Measurements from ENCODE around the gene ELMO1. TPM values are rescaled to one million over a fixed set of nuclear protein-coding genes. Genes with fewer than 3 reads are reported as not detected.

The ELMO1 gene
- total RNA-seq, 1 experiment from 2014 or later = not detected

DNA sequence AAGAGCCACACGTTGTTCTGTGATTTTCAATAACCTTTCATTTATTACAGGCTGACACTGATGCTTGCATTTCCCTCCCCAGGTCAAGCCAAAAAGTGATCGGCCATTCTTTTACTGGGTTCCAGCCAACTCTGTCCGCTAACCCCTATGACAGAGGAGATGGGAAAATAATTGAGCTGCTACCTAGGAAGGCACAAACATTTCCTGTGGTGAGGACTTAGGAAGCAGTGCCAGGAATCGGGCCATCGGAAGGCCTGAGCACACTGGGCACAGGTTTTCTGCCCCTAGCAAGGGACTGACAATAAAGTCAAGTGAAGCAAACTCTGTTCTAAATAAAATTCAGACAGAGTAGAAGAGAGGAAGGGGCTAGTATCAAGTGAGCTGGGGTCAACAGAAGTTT lies 411.4 kb downstream of the ELMO1 start:
- no peak for DNase-seq
- Histone ChIP-seq H3K9me3 (no peaks in the 10 kb centered on the region; the same call in 1 of the 2 replicates), H3K27me3 (no peaks in the 10 kb centered on the region), H3K36me3 (no peaks in the 10 kb centered on the region), H3K4me3 (no peak overlapping the region)

GRCh38 chr7:37035631-37036030 lies 413.0 kb downstream of the ELMO1 start:
- H3K4me3 ChIP-seq = no peak overlapping the region
- no peaks in the 10 kb centered on the region for H3K36me3 ChIP-seq
- DNase-seq = no peak
- no peaks in the 10 kb centered on the region for H3K27me3 ChIP-seq
- H3K9me3 ChIP-seq = no peaks in the 10 kb centered on the region; the same call in 1 of the 2 replicates

DNA sequence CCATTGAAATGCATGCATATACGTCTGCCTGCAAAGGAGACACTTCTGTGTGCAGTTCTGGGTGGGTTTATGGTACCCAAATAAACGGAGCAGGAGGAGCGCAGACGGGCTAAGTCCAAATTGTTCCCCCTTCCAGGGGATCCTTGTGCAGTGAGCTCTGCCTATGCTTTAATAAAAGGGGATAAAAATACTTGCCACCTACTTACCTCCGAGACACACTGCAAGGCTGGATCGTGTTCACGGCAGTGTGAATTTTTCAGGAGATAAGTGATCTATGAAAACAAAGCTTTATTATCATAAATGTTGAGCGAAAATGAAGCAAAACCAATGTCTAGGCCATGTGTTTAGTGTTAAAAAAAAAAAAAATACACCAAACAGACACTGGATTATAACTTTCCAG lies 415.5 kb downstream of the ELMO1 start:
- no peaks in the 10 kb centered on the region for H3K36me3 ChIP-seq
- no peak overlapping the region for H3K4me3 ChIP-seq
- no peaks in the 10 kb centered on the region for H3K27me3 ChIP-seq
- no peak for DNase-seq
- no peaks in the 10 kb centered on the region; the same call in 1 of the 2 replicates for H3K9me3 ChIP-seq

GRCh38 chr7:37032258-37032601 lies 416.4 kb downstream of the ELMO1 start:
- H3K36me3 ChIP-seq = no peaks in the 10 kb centered on the region
- no peaks in the 10 kb centered on the region; the same call in 1 of the 2 replicates for H3K9me3 ChIP-seq
- H3K27me3 ChIP-seq = no peaks in the 10 kb centered on the region
- H3K4me3 ChIP-seq = no peak overlapping the region
- DNase-seq = no peak

DNA sequence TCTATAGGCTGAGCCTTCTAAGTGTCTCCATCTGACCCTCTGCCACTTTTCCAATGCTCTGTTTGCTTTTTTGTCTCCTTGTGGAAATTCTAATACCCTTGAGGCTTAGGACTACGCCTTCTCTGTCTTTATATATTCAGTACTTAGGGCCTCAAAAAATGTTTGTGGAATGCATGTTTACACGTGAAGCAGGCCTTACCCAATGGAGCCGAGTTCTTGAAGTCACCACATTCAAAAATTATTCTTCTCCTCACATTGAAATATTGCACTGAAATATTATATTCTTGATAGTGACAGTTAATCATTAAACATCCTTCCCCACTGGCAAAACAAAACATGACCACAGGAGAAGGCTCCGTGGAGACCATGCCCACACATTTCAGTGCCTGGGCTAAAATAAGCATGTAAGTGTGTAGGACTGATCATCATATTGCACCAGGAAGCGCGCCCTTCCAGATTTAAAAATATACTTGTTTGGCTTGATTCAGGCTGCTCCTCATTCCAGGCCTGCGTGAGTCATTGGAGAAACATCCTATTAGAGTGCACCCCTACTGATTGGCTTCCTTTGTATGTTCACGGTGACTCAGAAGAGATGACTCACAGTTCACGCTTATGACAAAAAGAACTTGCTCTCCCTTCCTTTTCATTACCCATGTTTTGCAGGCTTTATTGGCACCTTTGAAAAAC lies 416.9 kb downstream of the ELMO1 start:
- no peaks in the 10 kb centered on the region for H3K27me3 ChIP-seq
- no peaks in the 10 kb centered on the region; the same call in 1 of the 2 replicates for H3K9me3 ChIP-seq
- no peaks in the 10 kb centered on the region for H3K36me3 ChIP-seq
- no peak overlapping the region for H3K4me3 ChIP-seq
- DNase-seq = peak; percentile 85

DNA sequence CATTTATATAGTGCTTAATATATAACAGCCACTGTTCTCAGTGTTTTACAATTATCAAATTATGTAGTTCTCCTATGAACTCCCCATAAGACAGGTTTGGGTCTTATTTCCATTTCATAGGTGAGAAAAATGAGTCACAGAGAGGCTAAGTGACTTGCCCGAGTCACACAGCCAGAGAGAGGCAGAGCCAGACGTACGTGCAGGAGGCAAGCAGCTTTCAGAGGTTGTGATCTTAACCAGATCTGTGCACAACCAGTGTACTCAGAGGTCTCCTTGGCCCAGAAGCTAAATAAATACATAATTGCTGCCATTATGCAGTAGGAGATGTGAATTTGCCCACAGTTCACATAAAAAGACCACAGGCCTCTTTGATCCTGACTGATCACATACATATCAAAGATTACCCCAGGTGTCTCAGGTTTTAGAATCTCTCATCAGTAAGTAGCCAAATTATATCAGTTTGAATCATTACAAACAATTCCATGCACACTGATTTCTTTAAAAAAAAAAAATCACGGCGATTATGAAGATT lies 419.7 kb downstream of the ELMO1 start:
- H3K4me3 ChIP-seq = no peak overlapping the region
- no peaks in the 10 kb centered on the region for H3K9me3 ChIP-seq
- no peak for DNase-seq
- no peaks in the 10 kb centered on the region for H3K27me3 ChIP-seq
- no peaks in the 10 kb centered on the region for H3K36me3 ChIP-seq

- Histone ChIP-seq H3K27me3 (no peaks in the 10 kb centered on the region), H3K9me3 (no peaks in the 10 kb centered on the region), H3K4me3 (no peak overlapping the region), H3K36me3 (no peaks in the 10 kb centered on the region)
- no peak for DNase-seq
These were observed 420.9 kb downstream of the ELMO1 start for GRCh38 chr7:37027557-37028341.

DNA sequence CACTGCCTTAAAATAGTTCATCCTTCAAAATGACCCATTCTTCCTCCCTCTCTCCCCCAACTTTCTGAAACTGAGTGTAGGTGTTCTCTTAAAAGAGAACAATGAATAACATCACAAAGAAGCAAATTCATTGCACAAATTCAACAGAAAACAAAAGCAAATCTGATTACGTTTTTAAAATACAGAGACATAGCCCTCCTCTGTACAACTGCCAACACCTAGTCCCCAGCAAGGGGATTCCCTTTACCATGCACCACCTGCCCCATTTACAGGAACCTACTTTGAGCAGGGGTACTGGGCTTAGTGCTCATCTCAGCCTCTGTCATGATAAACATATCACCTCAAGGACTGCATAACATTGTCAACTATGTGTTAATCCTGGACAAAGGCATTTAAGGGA lies 421.6 kb downstream of the ELMO1 start:
- DNase-seq = no peak
- H3K4me3 ChIP-seq = no peak overlapping the region
- H3K36me3 ChIP-seq = no peaks in the 10 kb centered on the region
- H3K27me3 ChIP-seq = no peaks in the 10 kb centered on the region
- H3K9me3 ChIP-seq = no peaks in the 10 kb centered on the region

DNA sequence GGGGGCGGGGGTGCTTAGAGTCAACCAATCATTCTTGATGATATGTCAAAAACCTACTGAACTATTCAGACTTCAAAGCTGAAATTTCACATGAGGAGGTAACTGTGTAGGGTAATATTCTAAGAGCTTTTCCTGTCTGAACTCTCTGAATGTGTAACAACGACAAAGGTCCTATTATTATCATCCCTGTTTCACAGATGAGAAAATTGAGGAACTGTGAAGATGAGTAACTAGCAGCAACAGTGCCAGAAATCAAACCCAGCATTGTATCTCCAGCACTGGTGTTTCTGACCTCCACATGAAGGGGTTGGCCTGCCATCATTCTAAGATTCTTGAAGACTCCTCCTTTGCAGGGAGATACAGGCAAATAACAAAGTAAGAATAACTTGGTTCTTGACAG lies 429.7 kb downstream of the ELMO1 start:
- no peak for DNase-seq
- Histone ChIP-seq H3K4me3 (no peak overlapping the region), H3K36me3 (no peaks in the 10 kb centered on the region), H3K27me3 (no peaks in the 10 kb centered on the region), H3K9me3 (no peaks in the 10 kb centered on the region)

GRCh38 chr7:37016064-37016878 lies 432.4 kb downstream of the ELMO1 start:
- no peak for DNase-seq
- no peaks in the 10 kb centered on the region for H3K36me3 ChIP-seq
- no peaks in the 10 kb centered on the region for H3K9me3 ChIP-seq
- no peak overlapping the region for H3K4me3 ChIP-seq
- no peaks in the 10 kb centered on the region for H3K27me3 ChIP-seq

GRCh38 chr7:37015353-37016034 lies 433.2 kb downstream of the ELMO1 start:
- H3K4me3 ChIP-seq = no peak overlapping the region
- H3K9me3 ChIP-seq = no peaks in the 10 kb centered on the region
- no peaks in the 10 kb centered on the region for H3K27me3 ChIP-seq
- DNase-seq = no peak
- H3K36me3 ChIP-seq = no peaks in the 10 kb centered on the region

DNA sequence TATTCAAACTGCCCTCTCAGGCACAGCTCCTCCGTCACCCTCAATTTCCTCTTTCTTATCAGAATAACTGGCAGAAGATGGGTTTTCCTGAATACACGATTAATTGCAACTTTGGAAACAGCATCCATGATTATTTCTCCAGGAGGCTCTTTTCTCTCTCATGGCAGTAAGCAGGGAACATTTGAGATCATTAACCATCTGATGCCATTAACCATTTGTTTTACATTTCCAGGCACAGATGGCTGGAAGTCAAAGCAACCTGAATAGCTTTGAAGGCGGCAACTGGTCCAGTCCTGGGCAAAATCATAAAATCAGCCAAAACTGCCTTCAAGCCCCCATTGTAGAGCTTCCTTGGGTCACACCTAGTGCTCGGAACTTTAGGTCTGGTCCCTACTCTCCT lies 434.9 kb downstream of the ELMO1 start:
- Histone ChIP-seq H3K9me3 (no peaks in the 10 kb centered on the region), H3K27me3 (no peaks in the 10 kb centered on the region), H3K4me3 (no peak overlapping the region), H3K36me3 (no peaks in the 10 kb centered on the region)
- no peak for DNase-seq

DNA sequence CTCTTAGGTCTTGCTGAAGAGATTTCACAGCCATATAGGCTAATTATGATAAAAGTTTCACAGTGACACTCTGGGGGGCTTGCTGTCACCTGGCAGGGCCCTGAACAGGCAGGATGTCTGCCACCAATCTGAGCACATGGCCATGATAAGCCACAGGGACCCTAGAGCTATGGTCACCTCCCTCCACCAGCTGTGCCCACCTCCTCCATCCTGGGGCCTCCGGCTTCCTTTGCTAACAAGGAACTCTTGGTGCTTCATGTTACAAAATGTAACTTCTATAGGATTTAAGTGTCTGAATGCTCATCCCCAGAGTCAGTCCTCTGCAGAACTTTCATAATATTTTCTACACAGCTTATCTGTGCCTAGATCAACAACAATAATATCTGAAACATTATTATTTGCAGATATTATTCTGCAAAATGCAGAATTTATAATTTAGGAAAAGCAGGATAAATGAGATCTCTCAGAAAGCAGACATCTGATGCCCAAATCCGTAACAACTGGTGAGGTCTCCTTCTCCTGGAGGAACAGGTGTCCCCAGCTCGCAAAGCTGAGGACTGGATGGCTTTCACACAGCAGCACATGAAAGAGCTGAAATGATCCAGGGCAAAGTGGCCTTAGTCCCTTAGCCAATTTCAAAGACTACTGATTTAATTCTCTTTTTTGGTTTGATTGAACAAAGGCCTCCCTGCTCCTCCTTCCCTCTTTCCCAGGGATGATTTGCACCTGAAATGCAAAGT lies 437.3 kb downstream of the ELMO1 start:
- H3K36me3 ChIP-seq = no peaks in the 10 kb centered on the region
- H3K4me3 ChIP-seq = no peak overlapping the region
- no peaks in the 10 kb centered on the region for H3K27me3 ChIP-seq
- no peak for DNase-seq
- H3K9me3 ChIP-seq = no peaks in the 10 kb centered on the region

DNA sequence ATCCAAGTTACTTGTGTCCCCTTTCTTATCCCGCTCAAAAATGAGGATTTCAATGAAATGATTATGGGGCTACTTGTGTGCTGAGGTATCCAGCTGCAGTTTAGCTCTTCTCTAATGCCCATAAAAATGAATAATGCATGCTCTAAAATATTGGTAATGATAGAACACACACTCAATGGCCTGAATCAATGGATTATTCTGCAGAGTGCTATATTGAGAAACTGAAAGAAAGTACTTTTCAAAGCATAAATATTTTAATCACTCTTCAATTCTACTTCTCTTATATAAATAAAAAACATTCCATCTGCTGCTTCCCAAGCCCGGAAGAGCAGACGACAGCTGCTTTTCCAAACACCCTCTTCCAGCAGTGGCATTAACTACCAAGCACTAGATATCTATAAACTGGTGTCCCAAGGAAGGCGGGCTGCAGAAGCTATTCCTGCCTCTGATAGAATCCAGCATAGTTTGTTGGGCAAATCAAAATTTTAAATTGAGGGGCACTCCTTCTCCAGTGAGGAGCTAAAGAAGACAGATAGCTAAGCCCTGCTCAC lies 439.5 kb downstream of the ELMO1 start:
- DNase-seq = no peak
- Histone ChIP-seq H3K9me3 (no peaks in the 10 kb centered on the region), H3K36me3 (no peaks in the 10 kb centered on the region), H3K4me3 (no peak overlapping the region), H3K27me3 (no peaks in the 10 kb centered on the region)

GRCh38 chr7:37007691-37008090 lies 441.0 kb downstream of the ELMO1 start:
- no peaks in the 10 kb centered on the region for H3K27me3 ChIP-seq
- DNase-seq = no peak
- H3K4me3 ChIP-seq = no peak overlapping the region
- no peaks in the 10 kb centered on the region for H3K9me3 ChIP-seq
- no peaks in the 10 kb centered on the region for H3K36me3 ChIP-seq

GRCh38 chr7:37007268-37007667 lies 441.4 kb downstream of the ELMO1 start:
- H3K27me3 ChIP-seq = no peaks in the 10 kb centered on the region
- no peaks in the 10 kb centered on the region for H3K36me3 ChIP-seq
- H3K9me3 ChIP-seq = no peaks in the 10 kb centered on the region
- DNase-seq = no peak
- no peak overlapping the region for H3K4me3 ChIP-seq
